Liver (tissue), 3 donors: ENCODE measurements around the gene YEATS2.

Source experiments
- ATF3 ChIP-seq: IDR thresholded peaks from 2 replicates; pipeline ENCODE4 v1.6.1; 2016; ENCODE audit warnings: antibody characterized with exemption
- CTCF ChIP-seq: fragments of 150-350 bp; IDR thresholded peaks from 2 replicates; pipeline ENCODE4 v1.5.1; 2017; ENCODE audit warnings: improper control_type of control experiment, low read depth, low read length; ENCODE audit not compliant: missing input control
- FOXA1 ChIP-seq: IDR thresholded peaks from 2 replicates; pipeline ENCODE4 v1.6.1; 2016; ENCODE audit warnings: antibody characterized with exemption
- GABPA ChIP-seq, 2 donors: IDR thresholded peaks in 1 of 2; conservative IDR thresholded peaks in 1 of 2; 2 replicates each; pipeline ENCODE4 v1.6.1; 2016; ENCODE audit warnings: antibody characterized with exemption in 2 of 2, mild to moderate bottlenecking in 1 of 2, moderate library complexity in 1 of 2
- JUND ChIP-seq, 2 donors: IDR thresholded peaks; 2 replicates each; pipeline ENCODE4 v1.6.1; 2016; ENCODE audit warnings: antibody characterized with exemption in 2 of 2
- MAX ChIP-seq: IDR thresholded peaks from 2 replicates; pipeline ENCODE4 v1.6.1; 2016; ENCODE audit warnings: antibody characterized with exemption
- RAD21 ChIP-seq, 2 donors: IDR thresholded peaks; 2 replicates each; pipeline ENCODE4 v1.6.1; 2016; ENCODE audit warnings: antibody characterized with exemption in 2 of 2, mild to moderate bottlenecking in 2 of 2
- REST ChIP-seq: IDR thresholded peaks from 2 replicates; pipeline ENCODE4 v1.6.1; 2016; ENCODE audit warnings: antibody characterized with exemption, mild to moderate bottlenecking
- RXRA ChIP-seq, 2 donors: IDR thresholded peaks; 2 replicates each; pipeline ENCODE4 v1.6.1; 2017 to 2018; ENCODE audit warnings: antibody characterized with exemption in 2 of 2, mild to moderate bottlenecking in 1 of 2
- SP1 ChIP-seq: IDR thresholded peaks from 2 replicates; pipeline ENCODE4 v1.6.1; 2018; ENCODE audit warnings: antibody characterized with exemption, mild to moderate bottlenecking
- TAF1 ChIP-seq: conservative IDR thresholded peaks from 2 replicates; pipeline ENCODE4 v1.6.1; 2016; ENCODE audit warnings: antibody characterized with exemption, mild to moderate bottlenecking
- donor health status: healthy.
- donor health status: healthy.

GRCh38 chr3:183796372-183796771 lies 98.8 kb downstream of the YEATS2 start:
- TF ChIP-seq ATF3 (no peak), CTCF (no peak), RAD21 (IDR thresholded peaks at IDR 0.05) (no peak), REST (no peak), TAF1 (no peak), MAX (no peak), GABPA (IDR thresholded peaks at IDR 0.05 in 1 of 2, conservative IDR thresholded peaks at IDR 0.05 in 1 of 2) (no peak), FOXA1 (no peak), SP1 (no peak), RXRA (IDR thresholded peaks at IDR 0.05) (no peak), JUND (IDR thresholded peaks at IDR 0.05) (no peak)
